ENCODE results near the gene SNW1. TPM values are rescaled to one million over a fixed set of nuclear protein-coding genes. Genes with fewer than 3 reads are reported as not detected.

Gene SNW1
- total and polyA plus RNA-seq, 2 of the 13 experiments (the other 11 are each of a cell fraction or from before 2014, with no cell fraction given) = 23.2 to 65.8 TPM

GRCh38 chr14:77760381-77761204, at the start of gene SNW1 (continued):
- TF ChIP-seq NR0B2 (CRISPR knock-in tag; IDR thresholded peaks at IDR 0.05) = peak; percentile 65; the same call in 1 of the 2 replicates
- peak; percentile 83; the same call in 1 of the 2 replicates for TF ChIP-seq ATAD3A (CRISPR knock-in tag; IDR thresholded peaks at IDR 0.05)
- peak; percentile 11 for TF ChIP-seq ZEB1 (IDR thresholded peaks at IDR 0.05; ENCODE audit: insufficient replicate concordance, low read depth)
- TF ChIP-seq ZBTB1 (CRISPR knock-in tag; IDR thresholded peaks at IDR 0.05; ENCODE audit: borderline replicate concordance) = no peak

GRCh38 chr14:77809011-77809410, 48.1 kb upstream of the SNW1 start:
- Histone ChIP-seq H2AFZ (ENCODE audit: low read length) (no peak overlapping the region), H3K79me2 (ENCODE audit: insufficient read depth, low read length) (no peaks in the 10 kb centered on the region), H3K36me3 (replicated peaks in 1 of 2; ENCODE audit: control insufficient read depth in 1 of 2, insufficient read depth in 2 of 2, low read length in 2 of 2) (no peaks in the 10 kb centered on the region; a peak in 1 of 5 replicates), H3K4me3 (replicated peaks in 1 of 3; ENCODE audit: insufficient read depth in 1 of 3, low read depth in 2 of 3, low read length in 3 of 3) (no peak overlapping the region), H3K9me3 (ENCODE audit: low read length) (no peaks in the 10 kb centered on the region), H3K4me1 (ENCODE audit: insufficient read depth, low read length) (no peaks in the 10 kb centered on the region), H3K9ac (ENCODE audit: insufficient read depth, low read depth, low read length) (no peak overlapping the region), H3K27ac (ENCODE audit: extremely low read length, insufficient read depth, low read length) (no peak overlapping the region), H3K27me3 (ENCODE audit: control insufficient read depth in 1 of 2, insufficient read depth in 2 of 2, low read length in 2 of 2) (no peaks in the 10 kb centered on the region), H4K20me1 (ENCODE audit: insufficient read depth, low read length) (no peaks in the 10 kb centered on the region), H3K4me2 (ENCODE audit: low read depth, low read length) (no peak overlapping the region)
- CTCF ChIA-PET (ENCODE audit: low intra/inter-chr PET ratio, low total read pairs) = no interaction called here
- ATAC-seq (no peak), DNase-seq (ENCODE audit: low spot score) (no peak), FAIRE-seq (no peak)
- intact Hi-C loops (cut with micrococcal nuclease; ENCODE audit: unreplicated experiment) (no loop called here), in situ Hi-C loops (cut with HindIII; ENCODE audit: extremely low pct_ligation_motif_present, low pct_unique_long_range_greater_than_20kb) (no loop called here)
- POLR2A ChIA-PET = no interaction called here
- no TSS peak for BruUV-seq (replicated peaks)
- WGBS (ENCODE audit: low lambda C conversion rate) = 94% methylated on average over 1 of the region's 1 CpG
- TF ChIP-seq ZNF572 (CRISPR knock-in tag; IDR thresholded peaks at IDR 0.05) = no peak
- TF ChIP-seq POGZ (CRISPR knock-in tag; IDR thresholded peaks at IDR 0.05) = no peak
- TF ChIP-seq ZNF850 (CRISPR knock-in tag; conservative IDR thresholded peaks at IDR 0.05) = no peak
- no peak for TF ChIP-seq RERE (CRISPR knock-in tag; IDR thresholded peaks at IDR 0.05; ENCODE audit: low read depth)
- no peak for TF ChIP-seq JDP2 (CRISPR knock-in tag; IDR thresholded peaks at IDR 0.05; ENCODE audit: borderline replicate concordance)
- TF ChIP-seq RFXAP (CRISPR knock-in tag; IDR thresholded peaks at IDR 0.05; ENCODE audit: borderline replicate concordance) = no peak
- TF ChIP-seq ESRRA (CRISPR knock-in tag; IDR thresholded peaks at IDR 0.05; ENCODE audit: low read depth) = no peak
- no peak for TF ChIP-seq HES4 (CRISPR knock-in tag; IDR thresholded peaks at IDR 0.05; ENCODE audit: borderline replicate concordance)
- TF ChIP-seq MNT (IDR thresholded peaks at IDR 0.05) = no peak
- no peak for TF ChIP-seq POLR2AphosphoS5 (IDR thresholded peaks at IDR 0.05; ENCODE audit: low read depth, low read length)
- no peak for TF ChIP-seq PAWR (CRISPR knock-in tag; IDR thresholded peaks at IDR 0.05; ENCODE audit: borderline replicate concordance)
- TF ChIP-seq SYNCRIP (IDR thresholded peaks at IDR 0.05; ENCODE audit: insufficient read depth, low read depth, low read length) = no peak
